HepG2 (cell line): ENCODE data around the gene CLIC1. TPM values are rescaled to one million over a fixed set of nuclear protein-coding genes. Genes with fewer than 3 reads are reported as not detected.

Experiments
- ATAC-seq: fragments of 200-7000 bp; cut with Tn5 transposase; 3 replicates; pipeline ENCODE4 v1.9.1; 2020; ENCODE audit warnings: mild to moderate bottlenecking, moderate library complexity
- BruUV-seq: library from RNA; stranded (reverse); fragments of 400-500 nt; replicated peaks from 2 replicates; lab custom pipeline; 2021; lab: Mats Ljungman, UMichigan
- CTCF ChIA-PET: fragments of 300-600 bp; formaldehyde crosslinking; extraction: SDS; loops from one replicate; lab custom pipeline; 2021; ENCODE audit warnings: low total read pairs, inconsistent platforms, low intra/inter-chr PET ratio; lab: Yijun Ruan, JAX
- POLR2A ChIA-PET: fragments of 350-600 bp; sonication (Branson Sonifier 250); formaldehyde crosslinking; loops from one replicate; lab custom pipeline; 2020; ENCODE audit warnings: antibody characterized with exemption, inconsistent platforms; lab: Yijun Ruan, JAX
- DNase-seq: peaks from one replicate; pipeline ENCODE4 v3.0.0-alpha.2; 2015; ENCODE audit warnings: low spot score
- FAIRE-seq: peaks from 3 replicates; lab custom pipeline; 2011; peaks lifted over from hg19 to GRCh38; lab: Jason Lieb, UNC
- H2AFZ ChIP-seq: one replicate; pipeline ENCODE4 v1.6.1; 2011; ENCODE audit warnings: low read length, inconsistent platforms
- H3K27ac ChIP-seq: fragments of 300-600 bp; 3 replicates; pipeline ENCODE4 v1.8.0; 2011; ENCODE audit warnings: mixed run types, mild to moderate bottlenecking, mixed read lengths, low read length, inconsistent platforms; ENCODE audit not compliant: insufficient read depth; ENCODE audit errors: extremely low read length
- H3K27me3 ChIP-seq, 2 experiments: fragments of 200-600 bp in 1 of 2; 2 replicates in 1 of 2; 3 replicates in 1 of 2; pipeline versions ENCODE4 v1.6.0 to v1.8.0; 2011; ENCODE audit warnings: low read length in 2 of 2, mild to moderate bottlenecking in 2 of 2, moderate library complexity in 2 of 2, inconsistent platforms in 1 of 2; ENCODE audit not compliant: insufficient read depth in 2 of 2, control insufficient read depth in 1 of 2
- H3K36me3 ChIP-seq, 2 experiments: fragments of 200-600 bp in 1 of 2; replicated peaks in 1 of 2; 2 replicates in 1 of 2; 3 replicates in 1 of 2; pipeline versions ENCODE4 v1.5.1 to v1.8.0; 2011; ENCODE audit warnings: low read length in 2 of 2, inconsistent platforms in 1 of 2; ENCODE audit not compliant: insufficient read depth in 2 of 2, control insufficient read depth in 1 of 2
- H3K4me1 ChIP-seq: 2 replicates; pipeline ENCODE4 v1.5.1; 2012; ENCODE audit warnings: low read length, inconsistent platforms; ENCODE audit not compliant: insufficient read depth
- H3K4me2 ChIP-seq: 2 replicates; pipeline ENCODE4 v1.6.0; 2011; ENCODE audit warnings: low read depth, low read length, inconsistent platforms
- H3K4me3 ChIP-seq, 3 experiments: fragments of 200-600 bp in 1 of 3; sonication (generic), shearing (Covaris generic) in 1 of 3; replicated peaks in 1 of 3; 2 replicates each; pipeline ENCODE4 v1.5.1; 2011 to 2016; ENCODE audit warnings: low read length in 3 of 3, inconsistent platforms in 2 of 3, low read depth in 2 of 3, mild to moderate bottlenecking in 2 of 3, control low read depth in 1 of 3, mixed read lengths in 1 of 3; ENCODE audit not compliant: insufficient read depth in 1 of 3
- H3K79me2 ChIP-seq: one replicate; pipeline ENCODE4 v1.6.1; 2011; ENCODE audit warnings: low read length, inconsistent platforms; ENCODE audit not compliant: insufficient read depth
- H3K9ac ChIP-seq: 2 replicates; pipeline ENCODE4 v1.6.0; 2011; ENCODE audit warnings: mild to moderate bottlenecking, low read depth, low read length, inconsistent platforms; ENCODE audit not compliant: insufficient read depth
- H3K9me3 ChIP-seq: 2 replicates; pipeline ENCODE4 v1.5.1; 2012; ENCODE audit warnings: mild to moderate bottlenecking, low read length
- H4K20me1 ChIP-seq: 2 replicates; pipeline ENCODE4 v1.6.0; 2011; ENCODE audit warnings: inconsistent platforms, mild to moderate bottlenecking, low read length, moderate library complexity; ENCODE audit not compliant: insufficient read depth
- AGO2 ChIP-seq: fragments of 200-400 bp; formaldehyde crosslinking; optimal IDR thresholded peaks from 2 replicates; pipeline ENCODE3; 2017; ENCODE audit warnings: mild to moderate bottlenecking, low read depth, low read length, moderate library complexity
- ARNT2 ChIP-seq: sonication (generic); formaldehyde crosslinking; IDR thresholded peaks from 2 replicates; pipeline ENCODE4 v1.8.0; 2022; ENCODE audit warnings: mild to moderate bottlenecking, low read depth, missing genetic modification reagents, moderate library complexity
- CENPX ChIP-seq: sonication (generic); formaldehyde crosslinking; IDR thresholded peaks from 2 replicates; pipeline ENCODE4 v1.9.0; 2021; ENCODE audit warnings: mild to moderate bottlenecking, missing genetic modification reagents, moderate library complexity
- IRX3 ChIP-seq: sonication (generic); formaldehyde crosslinking; IDR thresholded peaks from 2 replicates; pipeline ENCODE4 v1.8.1; 2023; ENCODE audit warnings: mild to moderate bottlenecking, low read depth, missing genetic modification reagents, borderline replicate concordance
- MED8 ChIP-seq: sonication (generic); formaldehyde crosslinking; IDR thresholded peaks from 2 replicates; pipeline ENCODE4 v1.8.1; 2023; ENCODE audit warnings: mild to moderate bottlenecking, missing genetic modification reagents; ENCODE audit not compliant: insufficient replicate concordance
- NCOA2 ChIP-seq: sonication (generic); formaldehyde crosslinking; IDR thresholded peaks from 2 replicates; pipeline ENCODE4 v1.8.0; 2022; ENCODE audit warnings: inconsistent platforms
- NCOA5 ChIP-seq: sonication (generic); formaldehyde crosslinking; IDR thresholded peaks from 2 replicates; pipeline ENCODE4 v1.4.0; 2020; ENCODE audit warnings: missing genetic modification reagents
- PAF1 ChIP-seq: IDR thresholded peaks from 2 replicates; pipeline ENCODE4 v1.6.1; 2016; ENCODE audit warnings: missing genetic modification reagents, missing compliant biosample characterization
- ZFP36L1 ChIP-seq: sonication (generic); formaldehyde crosslinking; IDR thresholded peaks from 2 replicates; pipeline ENCODE4 v1.8.0; 2022; ENCODE audit warnings: mild to moderate bottlenecking, missing genetic modification reagents, moderate library complexity
- ZNF629 ChIP-seq: sonication (generic); formaldehyde crosslinking; conservative IDR thresholded peaks from 2 replicates; pipeline ENCODE4 v1.5.0; 2020; ENCODE audit warnings: missing genetic modification reagents
- ZNF75D ChIP-seq: sonication (generic); formaldehyde crosslinking; IDR thresholded peaks from 2 replicates; pipeline ENCODE4 v1.8.1; 2023; ENCODE audit warnings: missing genetic modification reagents, mild to moderate bottlenecking, borderline replicate concordance
- WGBS: methylation state at CpG from one replicate; pipeline ENCODE4 v1.1.6; 2017; ENCODE audit warnings: low lambda C conversion rate; 5-methylcytosine and 5-hydroxymethylcytosine counted together
- in situ Hi-C: cut with HindIII; loops from 2 replicates; pipeline ENCODE4 v1.10.0; 2017; ENCODE audit warnings: low pct_unique_long_range_greater_than_20kb; ENCODE audit not compliant: extremely low pct_ligation_motif_present
- intact Hi-C: fragments of 100-400 bp; cut with micrococcal nuclease; formaldehyde crosslinking; loops from one replicate; pipeline ENCODE4 v1.10.0; 2022; ENCODE audit not compliant: unreplicated experiment
- polyA plus RNA-seq, 8 experiments: library from polyadenylated mRNA; depleted of rRNA in 3 of 8; stranded (reverse) in 7 of 8; unstranded in 1 of 8; fragments of >200 nt; fragmentation: Illumina TruSeq in 4 of 8; extraction: Trizol in 4 of 8; gene quantifications; 2 replicates each; pipeline versions ENCODE4 v1.2.1 to v1.2.3, GENCODE V29; 2011 to 2016; ENCODE audit warnings: low read depth in 4 of 8, missing spikeins in 1 of 8, mixed read lengths in 1 of 8; ENCODE audit not compliant: insufficient read depth in 1 of 8
- total RNA-seq, 5 experiments: library from RNA; depleted of rRNA; stranded (reverse); fragments of >200 nt; fragmentation: Illumina TruSeq; extraction: Trizol; gene quantifications; 2 replicates each; pipeline ENCODE4 v1.2.3, GENCODE V29; 2016; ENCODE audit warnings: low read depth in 1 of 5
- TF ChIP-seq, protein P1 (sequence below): sonication (generic); formaldehyde crosslinking; IDR thresholded peaks from 2 replicates; pipeline ENCODE4 v1.4.0; 2020; ENCODE audit warnings: low read depth, mild to moderate bottlenecking, missing genetic modification reagents
- TF ChIP-seq, protein P2 (sequence below): IDR thresholded peaks from 2 replicates; pipeline ENCODE4 v1.6.1; 2016; ENCODE audit warnings: missing genetic modification reagents, missing compliant biosample characterization
- TF ChIP-seq, protein P3 (sequence below): sonication (generic); formaldehyde crosslinking; IDR thresholded peaks from 2 replicates; pipeline ENCODE4 v1.9.0; 2021; ENCODE audit warnings: missing genetic modification reagents, borderline replicate concordance
- TF ChIP-seq, protein P4 (sequence below): IDR thresholded peaks from 2 replicates; pipeline ENCODE4 v1.6.1; 2016; ENCODE audit warnings: low read depth, borderline replicate concordance
- TF ChIP-seq, protein P5 (sequence below): sonication (generic); formaldehyde crosslinking; IDR thresholded peaks from 2 replicates; pipeline ENCODE4 v1.9.0; 2022; ENCODE audit warnings: missing genetic modification reagents, mild to moderate bottlenecking, borderline replicate concordance

The CLIC1 gene
- total and polyA plus RNA-seq, 2 of the 13 experiments (the other 11 are each of a cell fraction or from before 2014, with no cell fraction given) = 602 to 891 TPM

DNA sequence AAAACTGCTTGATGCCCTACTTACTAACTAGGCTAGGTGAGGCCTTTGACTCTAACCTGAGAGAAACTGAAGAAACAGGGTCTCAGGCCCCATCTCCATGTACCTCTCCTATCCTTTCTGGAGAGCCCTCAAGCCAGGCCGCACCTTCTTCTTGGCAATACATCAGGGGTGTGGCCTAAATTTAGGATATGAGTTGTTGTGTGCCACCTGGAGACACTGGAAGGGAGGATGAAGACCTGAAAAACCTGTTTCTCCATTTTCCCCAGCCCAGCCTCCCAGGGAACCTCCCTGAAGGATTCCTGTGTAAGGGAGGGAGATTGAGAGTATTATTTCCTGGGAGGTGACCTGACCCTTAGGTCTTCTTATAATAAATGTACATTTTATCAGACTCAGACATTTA is 18.1 kb downstream of the CLIC1 start:
- no peak for TF ChIP-seq NCOA2 (CRISPR knock-in tag)
- TF ChIP-seq ZFP36L1 (CRISPR knock-in tag) = no peak
- no peak for TF ChIP-seq NCOA5 (CRISPR knock-in tag)
- no peak for TF ChIP-seq AGO2
- TF ChIP-seq MED8 = no peak
- TF ChIP-seq ARNT2 = no peak
- TF ChIP-seq, protein P1, sequence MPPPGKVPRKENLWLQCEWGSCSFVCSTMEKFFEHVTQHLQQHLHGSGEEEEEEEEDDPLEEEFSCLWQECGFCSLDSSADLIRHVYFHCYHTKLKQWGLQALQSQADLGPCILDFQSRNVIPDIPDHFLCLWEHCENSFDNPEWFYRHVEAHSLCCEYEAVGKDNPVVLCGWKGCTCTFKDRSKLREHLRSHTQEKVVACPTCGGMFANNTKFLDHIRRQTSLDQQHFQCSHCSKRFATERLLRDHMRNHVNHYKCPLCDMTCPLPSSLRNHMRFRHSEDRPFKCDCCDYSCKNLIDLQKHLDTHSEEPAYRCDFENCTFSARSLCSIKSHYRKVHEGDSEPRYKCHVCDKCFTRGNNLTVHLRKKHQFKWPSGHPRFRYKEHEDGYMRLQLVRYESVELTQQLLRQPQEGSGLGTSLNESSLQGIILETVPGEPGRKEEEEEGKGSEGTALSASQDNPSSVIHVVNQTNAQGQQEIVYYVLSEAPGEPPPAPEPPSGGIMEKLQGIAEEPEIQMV (CRISPR knock-in tag) = no peak
- TF ChIP-seq ZNF629 (CRISPR knock-in tag) = no peak
- no peak for TF ChIP-seq ZNF75D (CRISPR knock-in tag)
- TF ChIP-seq PAF1 (CRISPR knock-in tag) = no peak
- no peak for TF ChIP-seq CENPX (CRISPR knock-in tag)
- TF ChIP-seq, protein P2, sequence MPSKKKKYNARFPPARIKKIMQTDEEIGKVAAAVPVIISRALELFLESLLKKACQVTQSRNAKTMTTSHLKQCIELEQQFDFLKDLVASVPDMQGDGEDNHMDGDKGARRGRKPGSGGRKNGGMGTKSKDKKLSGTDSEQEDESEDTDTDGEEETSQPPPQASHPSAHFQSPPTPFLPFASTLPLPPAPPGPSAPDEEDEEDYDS (CRISPR knock-in tag) = no peak
- no peak for TF ChIP-seq IRX3
- TF ChIP-seq, protein P3, sequence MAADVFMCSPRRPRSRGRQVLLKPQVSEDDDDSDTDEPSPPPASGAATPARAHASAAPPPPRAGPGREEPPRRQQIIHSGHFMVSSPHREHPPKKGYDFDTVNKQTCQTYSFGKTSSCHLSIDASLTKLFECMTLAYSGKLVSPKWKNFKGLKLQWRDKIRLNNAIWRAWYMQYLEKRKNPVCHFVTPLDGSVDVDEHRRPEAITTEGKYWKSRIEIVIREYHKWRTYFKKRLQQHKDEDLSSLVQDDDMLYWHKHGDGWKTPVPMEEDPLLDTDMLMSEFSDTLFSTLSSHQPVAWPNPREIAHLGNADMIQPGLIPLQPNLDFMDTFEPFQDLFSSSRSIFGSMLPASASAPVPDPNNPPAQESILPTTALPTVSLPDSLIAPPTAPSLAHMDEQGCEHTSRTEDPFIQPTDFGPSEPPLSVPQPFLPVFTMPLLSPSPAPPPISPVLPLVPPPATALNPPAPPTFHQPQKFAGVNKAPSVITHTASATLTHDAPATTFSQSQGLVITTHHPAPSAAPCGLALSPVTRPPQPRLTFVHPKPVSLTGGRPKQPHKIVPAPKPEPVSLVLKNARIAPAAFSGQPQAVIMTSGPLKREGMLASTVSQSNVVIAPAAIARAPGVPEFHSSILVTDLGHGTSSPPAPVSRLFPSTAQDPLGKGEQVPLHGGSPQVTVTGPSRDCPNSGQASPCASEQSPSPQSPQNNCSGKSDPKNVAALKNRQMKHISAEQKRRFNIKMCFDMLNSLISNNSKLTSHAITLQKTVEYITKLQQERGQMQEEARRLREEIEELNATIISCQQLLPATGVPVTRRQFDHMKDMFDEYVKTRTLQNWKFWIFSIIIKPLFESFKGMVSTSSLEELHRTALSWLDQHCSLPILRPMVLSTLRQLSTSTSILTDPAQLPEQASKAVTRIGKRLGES (CRISPR knock-in tag) = no peak
- TF ChIP-seq, protein P4, sequence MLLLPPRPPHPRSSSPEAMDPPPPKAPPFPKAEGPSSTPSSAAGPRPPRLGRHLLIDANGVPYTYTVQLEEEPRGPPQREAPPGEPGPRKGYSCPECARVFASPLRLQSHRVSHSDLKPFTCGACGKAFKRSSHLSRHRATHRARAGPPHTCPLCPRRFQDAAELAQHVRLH (CRISPR knock-in tag) = no peak
- TF ChIP-seq, protein P5, sequence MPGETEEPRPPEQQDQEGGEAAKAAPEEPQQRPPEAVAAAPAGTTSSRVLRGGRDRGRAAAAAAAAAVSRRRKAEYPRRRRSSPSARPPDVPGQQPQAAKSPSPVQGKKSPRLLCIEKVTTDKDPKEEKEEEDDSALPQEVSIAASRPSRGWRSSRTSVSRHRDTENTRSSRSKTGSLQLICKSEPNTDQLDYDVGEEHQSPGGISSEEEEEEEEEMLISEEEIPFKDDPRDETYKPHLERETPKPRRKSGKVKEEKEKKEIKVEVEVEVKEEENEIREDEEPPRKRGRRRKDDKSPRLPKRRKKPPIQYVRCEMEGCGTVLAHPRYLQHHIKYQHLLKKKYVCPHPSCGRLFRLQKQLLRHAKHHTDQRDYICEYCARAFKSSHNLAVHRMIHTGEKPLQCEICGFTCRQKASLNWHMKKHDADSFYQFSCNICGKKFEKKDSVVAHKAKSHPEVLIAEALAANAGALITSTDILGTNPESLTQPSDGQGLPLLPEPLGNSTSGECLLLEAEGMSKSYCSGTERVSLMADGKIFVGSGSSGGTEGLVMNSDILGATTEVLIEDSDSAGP (CRISPR knock-in tag) = no peak
- TF ChIP-seq, all 625 proteins: peak for 0
- Histone ChIP-seq H3K27me3 (peaks cover 5 to 47% of the 10 kb centered on the region in 2 experiments; a peak in 4 of 5 replicates), H3K9ac (no peak overlapping the region), H4K20me1 (no peaks in the 10 kb centered on the region), H2AFZ (no peak overlapping the region), H3K4me3 (no peak overlapping the region), H3K36me3 (no peaks in the 10 kb centered on the region), H3K9me3 (no peaks in the 10 kb centered on the region), H3K79me2 (no peaks in the 10 kb centered on the region), H3K4me2 (no peak overlapping the region), H3K4me1 (peaks cover 22% of the 10 kb centered on the region), H3K27ac (no peak overlapping the region)
- CTCF ChIA-PET = interaction anchor here (0.9 kb wide), 1 partner anchor 52 kb away, joined by 3 read pairs; no protein-coding TSS in a partner anchor
- ATAC-seq = no peak
- no TSS peak for BruUV-seq
- POLR2A ChIA-PET = interaction anchor here (0.8 to 1.6 kb wide), 3 partner anchors 15 to 109 kb away, joined by 3 to 7 read pairs (median 4); partner anchors contain the start of genes ABHD16A and HSPA1B
- in situ Hi-C loops = no loop called here
- WGBS = 40% methylated on average over 1 of the region's 1 CpG
- FAIRE-seq = no peak
- DNase-seq = no peak
- intact Hi-C loops = loop anchor here (5.0 kb wide), 1 partner anchor 36 kb away; the partner anchor contains the start of gene LY6G5C
